H1 (cell line): ENCODE data around the gene STAG1. TPM values are rescaled to one million over a fixed set of nuclear protein-coding genes. Genes with fewer than 3 reads are reported as not detected.
A peak's percentile ranks its signal among the peaks of the same experiment; 100 is the strongest.

Experiments
- CTCF ChIA-PET: fragments of 300-600 bp; sonication (Branson Sonifier 250); formaldehyde crosslinking; loops from one replicate; lab custom pipeline; 2021; ENCODE audit not compliant: partially characterized antibody; lab: Charles Lee
- POLR2A ChIA-PET: fragments of 300-600 bp; sonication (Branson Sonifier 250); formaldehyde crosslinking; loops from one replicate; lab custom pipeline; 2021; ENCODE audit warnings: inconsistent platforms; ENCODE audit not compliant: partially characterized antibody; lab: Charles Lee
- DNase-seq, 2 experiments: peaks; one replicate each; pipeline versions ENCODE4 v3.0.0 to v3.0.0-alpha.2; 2010 to 2022; ENCODE audit warnings: low spot score in 2 of 2, low read depth in 1 of 2, mixed read lengths in 1 of 2
- FAIRE-seq: peaks from 2 replicates; lab custom pipeline; 2011; peaks lifted over from hg19 to GRCh38; lab: Jason Lieb, UNC
- H2AFZ ChIP-seq: 2 replicates; pipeline ENCODE4 v1.8.1; 2012; ENCODE audit warnings: low read length, inconsistent platforms
- H2AK5ac ChIP-seq: 2 replicates; pipeline ENCODE4 v1.6.1; 2013; ENCODE audit warnings: low read depth, low read length
- H2BK120ac ChIP-seq: replicated peaks from 2 replicates; pipeline ENCODE3; 2013; ENCODE audit warnings: low read depth, low read length, inconsistent platforms
- H2BK12ac ChIP-seq: 2 replicates; pipeline ENCODE4 v1.6.1; 2013; ENCODE audit warnings: low read depth, low read length
- H2BK15ac ChIP-seq: 2 replicates; pipeline ENCODE4 v1.6.1; 2013; ENCODE audit warnings: low read length
- H2BK20ac ChIP-seq: 2 replicates; pipeline ENCODE4 v1.6.1; 2013; ENCODE audit warnings: low read length
- H2BK5ac ChIP-seq: 2 replicates; pipeline ENCODE4 v1.6.1; 2013; ENCODE audit warnings: low read depth, low read length
- H3K14ac ChIP-seq: 2 replicates; pipeline ENCODE4 v1.6.1; 2013; ENCODE audit warnings: inconsistent platforms; ENCODE audit not compliant: insufficient read length
- H3K18ac ChIP-seq: 2 replicates; pipeline ENCODE4 v1.6.1; 2013; ENCODE audit warnings: low read length; ENCODE audit errors: extremely low read depth
- H3K23ac ChIP-seq: 2 replicates; pipeline ENCODE4 v1.6.1; 2013; ENCODE audit warnings: inconsistent platforms; ENCODE audit not compliant: insufficient read length
- H3K23me2 ChIP-seq: 2 replicates; pipeline ENCODE4 v1.6.1; 2013; ENCODE audit warnings: low read depth, low read length
- H3K27ac ChIP-seq: 2 replicates; pipeline ENCODE4 v1.6.1; 2011; ENCODE audit warnings: low read depth, low read length, inconsistent platforms
- H3K27me3 ChIP-seq, 4 experiments: replicated peaks in 1 of 4; 1 replicate in 1 of 4; 2 replicates in 3 of 4; pipeline versions ENCODE4 v1.6.1 to v1.8.1; 2011 to 2013; ENCODE audit warnings: low read length in 3 of 4, mild to moderate bottlenecking in 3 of 4, inconsistent platforms in 2 of 4, mixed read lengths in 2 of 4, moderate library complexity in 1 of 4; ENCODE audit not compliant: control insufficient read depth in 3 of 4, insufficient read depth in 3 of 4; ENCODE audit errors: extremely low read depth in 1 of 4
- H3K36me3 ChIP-seq, 4 experiments: 2 replicates each; pipeline versions ENCODE4 v1.6.1 to v1.8.1; 2011 to 2013; ENCODE audit warnings: mild to moderate bottlenecking in 4 of 4, low read length in 3 of 4, moderate library complexity in 2 of 4, control low read depth in 1 of 4, inconsistent platforms in 1 of 4; ENCODE audit not compliant: insufficient read depth in 4 of 4, control insufficient read depth in 2 of 4
- H3K4ac ChIP-seq: replicated peaks from 2 replicates; pipeline ENCODE3; 2013; ENCODE audit warnings: low read length, low read depth, mixed read lengths, inconsistent platforms; ENCODE audit not compliant: insufficient read length
- H3K4me1 ChIP-seq, 4 experiments: replicated peaks in 1 of 4; 1 replicate in 1 of 4; 2 replicates in 3 of 4; pipeline versions ENCODE4 v1.6.1 to v1.8.1; 2011 to 2013; ENCODE audit warnings: low read length in 3 of 4, inconsistent platforms in 2 of 4, mixed read lengths in 1 of 4; ENCODE audit not compliant: insufficient read depth in 4 of 4, control insufficient read depth in 3 of 4
- H3K4me2 ChIP-seq, 2 experiments: 2 replicates each; pipeline versions ENCODE4 v1.6.1 to v1.8.1; 2011 to 2013; ENCODE audit warnings: low read depth in 2 of 2, low read length in 2 of 2, control low read depth in 1 of 2, inconsistent platforms in 1 of 2, mild to moderate bottlenecking in 1 of 2; ENCODE audit not compliant: insufficient read depth in 1 of 2
- H3K4me3 ChIP-seq, 4 experiments: fragments of 200-600, 300-600 bp in 1 of 4; sonication (generic), shearing (Covaris generic), sonication (Bioruptor Twin) in 1 of 4; 2 replicates each; pipeline versions ENCODE4 v1.5.1 to v1.8.1; 2011 to 2016; ENCODE audit warnings: low read length in 4 of 4, low read depth in 3 of 4, control low read depth in 2 of 4, inconsistent platforms in 2 of 4, mild to moderate bottlenecking in 2 of 4, mixed read lengths in 1 of 4, moderate library complexity in 1 of 4; ENCODE audit not compliant: insufficient read depth in 2 of 4; ENCODE audit errors: extremely low read depth in 1 of 4
- H3K56ac ChIP-seq: replicated peaks from 2 replicates; pipeline ENCODE3; 2013; ENCODE audit warnings: low read depth, mild to moderate bottlenecking, mixed read lengths, low read length, inconsistent platforms; ENCODE audit not compliant: insufficient read length
- H3K79me1 ChIP-seq: 2 replicates; pipeline ENCODE4 v1.6.1; 2013; ENCODE audit warnings: low read depth, low read length, control low read depth
- H3K79me2 ChIP-seq, 2 experiments: 2 replicates each; pipeline versions ENCODE4 v1.6.1 to v1.8.1; 2012 to 2013; ENCODE audit warnings: low read length in 2 of 2, mild to moderate bottlenecking in 2 of 2, inconsistent platforms in 1 of 2; ENCODE audit not compliant: insufficient read depth in 2 of 2, control insufficient read depth in 1 of 2
- H3K9ac ChIP-seq, 4 experiments: replicated peaks in 1 of 4; 1 replicate in 1 of 4; 2 replicates in 3 of 4; pipeline versions ENCODE4 v1.6.1 to v1.8.1; 2011 to 2013; ENCODE audit warnings: low read depth in 3 of 4, low read length in 3 of 4, control low read depth in 2 of 4, mild to moderate bottlenecking in 2 of 4, moderate library complexity in 2 of 4, inconsistent platforms in 1 of 4; ENCODE audit errors: extremely low read depth in 1 of 4
- H3K9me3 ChIP-seq, 2 experiments: 2 replicates each; pipeline versions ENCODE4 v1.6.1 to v1.8.1; 2012 to 2013; ENCODE audit warnings: mild to moderate bottlenecking in 2 of 2, moderate library complexity in 2 of 2, control low read depth in 1 of 2, inconsistent platforms in 1 of 2, low read depth in 1 of 2, low read length in 1 of 2, mixed read lengths in 1 of 2; ENCODE audit not compliant: insufficient read depth in 2 of 2
- H4K20me1 ChIP-seq, 2 experiments: replicated peaks in 1 of 2; 2 replicates each; pipeline versions ENCODE3 to v1.8.1; 2011 to 2013; ENCODE audit warnings: inconsistent platforms in 2 of 2, low read length in 2 of 2, mild to moderate bottlenecking in 1 of 2; ENCODE audit not compliant: insufficient read depth in 2 of 2, control insufficient read depth in 1 of 2
- H4K5ac ChIP-seq: 2 replicates; pipeline ENCODE4 v1.6.1; 2013; ENCODE audit warnings: low read length, low read depth, mixed read lengths, inconsistent platforms; ENCODE audit not compliant: insufficient read length
- H4K8ac ChIP-seq: 2 replicates; pipeline ENCODE4 v1.8.0; 2013; ENCODE audit warnings: mild to moderate bottlenecking, moderate library complexity, low read length, inconsistent platforms; ENCODE audit not compliant: insufficient read depth; ENCODE audit errors: extremely low read depth
- H4K91ac ChIP-seq: replicated peaks from 2 replicates; pipeline ENCODE3; 2013; ENCODE audit warnings: low read length, mixed read lengths, inconsistent platforms; ENCODE audit not compliant: insufficient read length
- NANOG ChIP-seq: IDR thresholded peaks from 2 replicates; pipeline ENCODE4 v1.6.1; 2011; ENCODE audit warnings: low read length, low read depth, mild to moderate bottlenecking, inconsistent platforms; ENCODE audit not compliant: insufficient read depth, poor library complexity, severe bottlenecking
- SRF ChIP-seq: IDR thresholded peaks from 2 replicates; pipeline ENCODE4 v1.6.1; 2011; ENCODE audit warnings: mild to moderate bottlenecking, low read depth, low read length, moderate library complexity
- WGBS, 2 experiments: shearing (Covaris generic) in 1 of 2; methylation state at CpG; one replicate each; pipeline versions ENCODE4 v1.1.6 to v1.1.7; 2013 to 2015; ENCODE audit warnings: low lambda C conversion rate in 2 of 2, mixed read lengths in 2 of 2, inconsistent platforms in 1 of 2, low coverage in 1 of 2, missing lambda C conversion rate in 1 of 2; ENCODE audit not compliant: insufficient replicate concordance in 2 of 2, insufficient coverage in 1 of 2, insufficient read length in 1 of 2; ENCODE audit errors: extremely low coverage in 1 of 2, missing lambda C conversion rate in 1 of 2; 5-methylcytosine and 5-hydroxymethylcytosine counted together
- polyA plus RNA-seq, 7 experiments: library from polyadenylated mRNA; depleted of rRNA in 3 of 7; stranded (reverse) in 5 of 7; unstranded in 2 of 7; fragments of >200 nt in 5 of 7; fragments of 200-250 nt in 2 of 7; gene quantifications; 1 replicate in 5 of 7; 2 replicates in 1 of 7; 4 replicates in 1 of 7; pipeline versions ENCODE4 v1.2.1 to v1.2.3, GENCODE V29; 2011 to 2013; ENCODE audit warnings: missing spikeins in 2 of 7, mixed read lengths in 2 of 7
- total RNA-seq: library from RNA; stranded (reverse); fragmentation: NEBNext Ultra II Directional; extraction: Animal tissue kit (Norgen Biotek cat#: 25700); gene quantifications from 2 replicates; pipeline ENCODE4 v1.2.1, GENCODE V29; 2021

The STAG1 gene
- total and polyA plus RNA-seq, 2 of the 8 experiments (the other 6 are each of a cell fraction or from before 2014, with no cell fraction given), result 4.6 to 23.4 TPM

- Histone ChIP-seq H3K18ac (no peak overlapping the region), H3K9me3 (peaks cover 4 to 12% of the 10 kb centered on the region in 2 experiments; a peak in 3 of 4 replicates), H3K4me1 (peaks cover 0 to 4% (median 1%) of the 10 kb centered on the region in 4 experiments; a peak in 1 of 7 replicates), H3K23ac (no peak overlapping the region), H4K91ac (no peak overlapping the region), H2AK5ac (no peak overlapping the region), H2BK5ac (no peak overlapping the region), H2BK15ac (no peak overlapping the region), H2BK20ac (no peak overlapping the region), H4K5ac (no peak overlapping the region), H3K9ac (no peak overlapping the region), H4K8ac (no peak overlapping the region), H3K23me2 (no peaks in the 10 kb centered on the region), H2BK120ac (no peak overlapping the region), H3K56ac (no peak overlapping the region), H3K79me2 (peaks cover 0 to 85% of the 10 kb centered on the region in 2 experiments; a peak in 2 of 4 replicates), H3K4ac (no peak overlapping the region), H4K20me1 (no peaks in the 10 kb centered on the region), H3K14ac (no peak overlapping the region), H2BK12ac (no peak overlapping the region), H3K4me3 (no peak overlapping the region; a peak in 1 of 8 replicates), H3K27me3 (no peaks in the 10 kb centered on the region), H3K36me3 (peaks cover 0 to 6% (median 2%) of the 10 kb centered on the region in 4 experiments; a peak in 1 of 8 replicates), H3K27ac (no peak overlapping the region), H2AFZ (no peak overlapping the region), H3K4me2 (0 out of 4 replicates have a peak overlapping the region, but pooled peaks of 1 of the 2 experiments have one; percentile 9), H3K79me1 (peaks cover 5% of the 10 kb centered on the region; the same call in 1 of the 2 replicates)
- 72% methylated on average over 5 of the region's 5 CpGs; no CpG with 5 or more reads in 1 of the 2 experiments for WGBS, 2 experiments
- CTCF ChIA-PET, result interaction anchor here (1.1 to 1.4 kb wide), 2 partner anchors 11 to 16 kb away, joined by 4 read pairs; no protein-coding TSS in a partner anchor
- no peak for FAIRE-seq
- no peak for DNase-seq
- POLR2A ChIA-PET, result no interaction called here
- TF ChIP-seq NANOG (no peak), SRF (no peak)
Observed at GRCh38 chr3:136699271-136699828, 52.8 kb downstream of the STAG1 start.
